GM21737 (cell line): Measurements from ENCODE around the gene RRH.
"Not testable (repeated sequence)": the region's sequence is repeated elsewhere in the genome, so short reads cannot be mapped to it uniquely, and the experiment has no call there.

ENCODE experiments used
- ATAC-seq: cut with Tn5 transposase; IDR thresholded peaks from one replicate; pipeline ENCODE4 v1.9.1; 2021; ENCODE audit warnings: mild to moderate bottlenecking, moderate library complexity; ENCODE audit not compliant: unreplicated experiment

RRH gene, protein sequence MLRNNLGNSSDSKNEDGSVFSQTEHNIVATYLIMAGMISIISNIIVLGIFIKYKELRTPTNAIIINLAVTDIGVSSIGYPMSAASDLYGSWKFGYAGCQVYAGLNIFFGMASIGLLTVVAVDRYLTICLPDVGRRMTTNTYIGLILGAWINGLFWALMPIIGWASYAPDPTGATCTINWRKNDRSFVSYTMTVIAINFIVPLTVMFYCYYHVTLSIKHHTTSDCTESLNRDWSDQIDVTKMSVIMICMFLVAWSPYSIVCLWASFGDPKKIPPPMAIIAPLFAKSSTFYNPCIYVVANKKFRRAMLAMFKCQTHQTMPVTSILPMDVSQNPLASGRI

DNA sequence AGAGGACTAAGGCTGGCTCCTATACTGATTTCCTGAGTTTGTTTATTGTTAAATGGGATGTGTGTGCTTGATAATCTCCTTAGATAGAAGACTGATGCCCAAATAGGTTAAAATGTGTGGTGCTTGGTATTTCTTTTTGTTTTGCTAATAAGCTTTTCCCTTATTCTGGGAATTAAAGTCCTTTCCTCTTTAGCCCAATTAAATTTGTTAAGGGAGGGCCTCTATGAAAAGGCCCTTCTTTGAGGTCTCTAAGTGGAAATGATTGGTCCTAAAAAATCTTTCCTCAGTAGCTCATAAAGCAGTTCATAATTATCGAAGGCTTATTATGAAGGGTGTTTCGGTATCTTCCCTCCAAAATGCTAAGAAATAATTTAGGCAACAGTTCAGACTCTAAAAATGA, at the start of gene RRH:
RRH (plus strand) TSS at position 301 of the 400 bp plus-strand sequence; CDS start at position 357, 56 bp downstream.
- no peak for ATAC-seq

- ATAC-seq = not testable (repeated sequence)
Measured at GRCh38 chr4:109782092-109782491, 45.7 kb upstream of the RRH start.

DNA sequence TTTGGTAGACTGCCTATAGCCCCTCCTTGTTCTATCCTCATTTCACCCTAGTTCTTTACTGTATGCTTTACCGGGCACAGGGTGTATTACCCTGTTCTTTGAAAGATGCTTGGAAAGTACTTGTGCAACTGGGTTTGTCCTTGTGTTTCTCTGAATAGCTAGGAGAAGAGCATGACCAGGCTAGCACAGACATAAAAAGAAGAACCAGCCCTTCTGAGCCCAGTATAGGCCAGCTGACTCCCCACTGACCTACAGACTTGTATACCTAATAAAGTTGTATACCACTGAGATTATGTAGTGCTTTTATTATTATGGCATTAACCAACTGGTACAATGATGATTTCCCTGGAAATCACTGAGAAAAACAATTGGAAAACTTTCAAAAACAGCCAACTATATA, 40.9 kb upstream of the RRH start:
- ATAC-seq = no peak

DNA sequence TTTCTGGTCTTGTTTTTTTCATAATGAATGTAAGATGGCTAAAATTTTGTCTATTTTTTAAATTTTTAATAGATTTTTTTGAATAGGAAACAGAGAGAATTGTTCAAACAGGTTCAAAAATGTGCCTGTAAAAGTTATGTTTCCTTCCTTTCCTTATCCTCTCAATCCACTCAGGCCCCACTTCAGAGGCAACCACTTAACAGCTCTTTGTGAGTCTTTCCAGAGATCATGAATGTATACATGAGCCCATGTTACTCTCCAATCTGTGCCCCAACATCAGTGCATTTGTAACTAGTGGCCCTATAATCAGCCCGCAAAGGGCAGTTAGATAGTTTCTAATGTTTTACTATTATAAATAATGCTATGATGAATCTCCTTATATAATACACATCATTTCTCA, 40.0 kb upstream of the RRH start:
- ATAC-seq = no peak

DNA sequence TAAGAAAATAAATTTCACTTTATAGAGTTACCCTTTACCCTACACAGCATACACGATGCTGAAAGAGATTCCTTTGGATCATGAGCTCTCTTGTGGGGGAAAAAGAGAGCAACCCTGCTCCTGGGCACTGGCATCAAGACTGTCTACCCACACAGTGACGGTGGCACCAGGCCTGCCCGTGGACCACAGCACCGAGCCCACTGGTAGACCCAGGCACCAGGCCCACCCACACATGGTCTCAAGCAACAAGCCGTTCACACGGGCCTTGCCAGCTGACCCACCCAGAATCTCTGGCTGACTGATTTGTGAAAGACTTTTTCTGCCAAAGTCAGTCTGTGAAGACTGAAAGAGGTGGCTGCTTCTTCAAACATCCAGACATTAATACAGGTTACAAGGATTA, 32.7 kb upstream of the RRH start:
- ATAC-seq = no peak

DNA sequence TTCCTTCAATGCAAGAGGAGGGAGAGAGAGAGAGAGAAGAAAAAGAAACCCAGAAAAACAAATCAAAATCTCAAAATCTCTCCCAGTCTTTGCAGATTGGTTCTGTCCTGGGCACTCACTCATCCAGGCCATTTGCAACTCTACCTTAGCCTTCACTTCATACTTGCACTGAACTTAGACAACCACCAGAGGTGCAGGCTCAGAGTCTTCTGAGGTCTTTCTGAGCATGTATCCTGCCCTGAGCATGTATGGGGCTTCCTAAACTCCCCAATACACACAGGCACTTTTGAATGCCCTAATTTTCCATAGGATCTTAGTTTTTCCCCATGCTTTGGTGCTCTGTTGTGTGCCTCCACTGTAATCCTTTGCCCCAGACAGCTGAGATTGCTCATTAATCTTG, 28.9 kb upstream of the RRH start:
- ATAC-seq = no peak

DNA sequence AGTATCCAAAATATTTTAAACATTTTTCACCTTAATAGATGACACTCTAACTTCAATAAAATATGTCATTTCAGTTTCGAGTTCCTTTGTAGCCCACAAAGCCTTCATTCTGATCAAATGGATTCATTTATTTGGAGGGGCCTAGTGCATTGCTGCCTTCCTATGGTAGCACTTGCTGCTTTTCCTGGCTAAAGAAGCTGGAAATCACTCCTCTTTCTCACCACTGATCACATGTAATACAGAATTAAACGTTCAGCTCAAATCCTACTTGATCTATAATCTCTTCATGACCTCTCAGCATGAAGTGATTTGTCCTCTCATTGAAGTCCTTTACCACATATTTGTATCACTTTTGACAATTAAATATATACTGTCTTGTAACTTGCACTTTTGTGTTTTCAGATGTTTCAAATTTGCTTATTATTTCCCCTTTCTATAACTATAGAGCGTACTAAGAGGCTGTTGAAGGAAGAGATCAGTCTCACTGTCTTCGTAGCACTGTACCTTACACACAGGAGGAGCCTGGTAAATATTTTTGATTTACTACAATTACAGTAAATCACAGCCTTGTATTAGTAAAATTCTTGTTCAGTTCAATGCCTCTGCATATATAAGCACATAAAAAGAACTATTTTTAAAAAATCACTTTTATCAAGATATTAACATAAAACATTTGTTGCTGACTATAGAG, 26.5 kb upstream of the RRH start:
- ATAC-seq = no peak

GRCh38 chr4:109801895-109802319, 25.9 kb upstream of the RRH start, which contains the start of gene CFI:
TSS of gene CFI (minus strand) at chr4:109801999. CDS start at chr4:109801971, 28 bp downstream.
- no peak for ATAC-seq

- peak; percentile 65 for ATAC-seq
Measured at GRCh38 chr4:109803924-109804571, 23.7 kb upstream of the RRH start.

GRCh38 chr4:109809655-109810054, 18.1 kb upstream of the RRH start:
- no peak for ATAC-seq

DNA sequence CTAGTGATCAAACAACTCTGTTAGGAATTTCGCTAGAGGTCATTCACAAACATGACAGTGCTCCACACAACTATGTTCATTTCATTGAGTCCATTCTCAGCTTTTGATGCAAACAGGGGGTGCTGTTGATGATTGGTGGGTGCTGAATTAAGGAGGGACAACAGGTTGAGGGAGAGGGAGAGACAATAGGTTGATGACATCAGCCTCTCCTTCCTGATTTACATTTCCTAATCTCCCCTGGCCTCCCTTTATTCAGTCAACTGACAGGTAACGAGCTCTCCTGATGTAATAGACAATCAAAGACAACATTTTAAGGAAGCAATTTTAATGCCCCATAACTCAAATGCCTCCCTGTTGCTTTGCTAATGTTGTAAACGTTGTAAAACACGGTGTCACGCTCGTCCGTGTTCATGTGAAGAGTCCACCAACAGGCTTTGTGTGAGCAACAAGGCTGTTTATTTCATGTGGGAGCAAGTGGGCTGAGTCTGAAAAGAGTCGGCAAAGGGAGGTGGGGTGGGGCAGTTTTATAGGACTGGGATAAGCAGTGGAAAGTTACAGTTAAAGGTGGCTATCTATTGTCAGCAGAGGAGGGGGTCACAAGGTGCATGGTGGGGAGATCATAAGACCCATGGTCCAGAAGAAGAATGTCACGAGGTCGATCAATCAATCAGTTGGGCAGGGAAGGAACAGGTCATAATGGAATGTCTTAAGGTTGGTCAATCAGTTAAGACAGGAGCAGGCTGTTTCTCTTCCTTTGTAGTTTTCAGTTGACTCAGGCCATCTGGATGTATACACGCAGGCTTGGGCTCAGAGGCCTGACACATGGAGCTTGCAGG, 17.0 kb upstream of the RRH start:
- no peak for ATAC-seq

GRCh38 chr4:109811707-109812106, 16.1 kb upstream of the RRH start:
- no peak for ATAC-seq

GRCh38 chr4:109815151-109816081, 12.4 kb upstream of the RRH start, which contains the start of gene GAR1:
TSS of gene GAR1 (plus strand) at chr4:109815762. CDS start at chr4:109816165, 403 bp downstream.
- peak; percentile 99 for ATAC-seq

GRCh38 chr4:109816082-109816442, 11.7 kb upstream of the RRH start:
- no peak for ATAC-seq

DNA sequence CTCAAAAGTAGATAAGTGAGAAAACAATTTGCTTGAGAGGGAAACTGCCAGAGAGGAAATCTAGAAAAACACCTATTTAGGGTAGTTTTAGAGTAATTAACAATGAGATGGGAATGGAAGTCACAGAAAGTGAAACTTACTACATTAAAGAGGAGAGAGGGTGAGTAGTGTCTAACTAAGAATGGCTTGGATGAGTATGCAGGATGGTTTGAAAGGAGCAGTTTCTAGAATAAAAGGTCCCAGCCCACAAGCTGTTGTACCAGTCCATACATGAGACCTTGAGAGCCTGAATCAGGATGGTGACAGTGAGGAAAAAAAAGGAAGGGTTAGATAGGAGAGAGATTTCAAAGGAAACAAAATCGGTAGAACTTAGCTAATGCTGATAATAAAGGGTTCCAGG, 10.9 kb upstream of the RRH start:
- ATAC-seq = no peak

- no peak for ATAC-seq
Measured at GRCh38 chr4:109818268-109818667, 9.5 kb upstream of the RRH start.

DNA sequence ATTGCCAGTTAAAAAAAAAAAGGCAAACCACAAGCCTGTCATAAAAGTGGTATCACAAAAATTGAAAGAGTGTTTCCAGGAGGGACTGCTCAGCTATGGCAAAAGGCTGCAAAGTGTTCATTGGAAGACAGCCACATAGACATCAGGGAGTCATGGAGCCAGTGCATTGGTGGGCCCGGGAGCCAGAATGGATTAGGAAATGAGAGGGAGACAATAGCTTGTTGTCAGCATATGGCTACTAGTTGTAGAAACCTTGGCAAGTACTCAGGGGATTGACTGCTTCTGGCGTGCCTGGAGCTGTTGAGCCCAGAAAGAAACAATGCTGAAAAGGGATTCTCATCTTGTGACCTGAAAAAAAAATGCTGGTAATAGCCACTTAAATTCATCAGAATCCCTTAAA, 7.2 kb upstream of the RRH start:
- ATAC-seq = no peak

- ATAC-seq = no peak
Measured at GRCh38 chr4:109821185-109821584, 6.6 kb upstream of the RRH start.

GRCh38 chr4:109826719-109827118, 1.1 kb upstream of the RRH start:
- no peak for ATAC-seq

DNA sequence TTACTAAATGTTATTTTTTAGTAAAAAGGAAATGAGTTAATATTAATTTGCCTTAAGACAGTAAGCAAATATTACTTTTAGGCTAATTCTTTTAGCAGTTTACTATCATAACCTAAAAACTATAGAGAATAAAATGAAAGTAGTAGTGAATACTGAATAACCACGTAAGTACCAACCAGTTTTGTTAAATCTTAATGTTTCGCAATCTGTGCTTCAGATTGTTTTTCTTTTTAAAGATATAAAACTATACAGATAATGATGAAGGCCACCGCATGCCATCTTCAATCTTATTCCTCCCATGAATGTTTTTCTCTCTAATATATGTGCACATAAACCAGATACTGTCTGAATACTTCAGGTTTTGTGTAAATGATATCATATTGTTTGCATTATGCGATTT, 6.0 kb downstream of the RRH start:
- no peak for ATAC-seq
